ENCODE measurements around the gene SAP30BP. TPM values are rescaled to one million over a fixed set of nuclear protein-coding genes. Genes with fewer than 3 reads are reported as not detected.

SAP30BP gene
- total and polyA plus RNA-seq, 2 of the 8 experiments (the other 6 are each of a cell fraction or from before 2014, with no cell fraction given): 63.3 to 79.9 TPM

DNA sequence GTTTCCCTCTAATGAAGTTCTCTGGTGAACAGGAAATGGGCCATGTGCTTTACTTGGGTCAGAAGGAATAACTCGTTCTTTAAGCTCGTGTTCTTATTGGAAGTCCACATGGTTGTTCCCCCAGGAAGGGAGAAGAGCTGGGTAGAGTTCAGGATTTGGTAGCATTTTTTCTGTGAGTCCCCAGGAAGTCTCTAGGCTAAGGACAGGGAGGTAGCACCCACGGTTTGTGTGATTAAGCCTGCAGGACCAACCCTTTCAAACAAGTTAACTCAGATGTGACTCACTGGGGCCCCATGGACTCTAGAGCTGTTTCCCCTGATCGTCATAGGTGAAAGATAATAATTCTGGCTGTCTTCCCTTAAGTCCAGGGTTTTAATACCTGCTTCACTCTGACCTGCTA, 16.4 kb downstream of the SAP30BP start:
- peaks cover 2 to 75% of the 10 kb centered on the region in 2 experiments; a peak in 3 of 4 replicates for H3K79me2 ChIP-seq (ENCODE audit: control insufficient read depth in 1 of 2, insufficient read depth in 2 of 2, low read length in 2 of 2)
- no peaks in the 10 kb centered on the region for H3K9me3 ChIP-seq (ENCODE audit: insufficient read depth in 2 of 2, low read depth in 1 of 2, low read length in 1 of 2)
- H4K8ac ChIP-seq (ENCODE audit: extremely low read depth, insufficient read depth, low read length): no peak overlapping the region
- H2BK12ac ChIP-seq (ENCODE audit: low read depth, low read length): no peak overlapping the region
- ChIA-PET CTCF (ENCODE audit: partially characterized antibody) (interaction anchor here (0.6 to 4.9 kb wide), 19 partner anchors 8 to 164 kb away, joined by 3 to 40 read pairs (median 4); partner anchors contain the start of genes ITGB4 and SMIM5), POLR2A (ENCODE audit: partially characterized antibody) (interaction anchor here (0.6 to 5.0 kb wide), 6 partner anchors 9 to 120 kb away, joined by 3 to 26 read pairs (median 6); no protein-coding TSS in a partner anchor)
- no peak overlapping the region for H2BK5ac ChIP-seq (ENCODE audit: low read depth, low read length)
- no peak overlapping the region for H2BK120ac ChIP-seq (replicated peaks; ENCODE audit: low read depth, low read length)
- H3K14ac ChIP-seq (ENCODE audit: insufficient read length): no peak overlapping the region
- no peak overlapping the region for H3K4me2 ChIP-seq (ENCODE audit: insufficient read depth in 1 of 2, low read depth in 2 of 2, low read length in 2 of 2)
- no peak overlapping the region for H3K23ac ChIP-seq (ENCODE audit: insufficient read length)
- H4K91ac ChIP-seq (replicated peaks; ENCODE audit: insufficient read length, low read length): no peak overlapping the region
- H3K36me3 ChIP-seq (ENCODE audit: control insufficient read depth in 2 of 4, insufficient read depth in 4 of 4, low read length in 3 of 4): peaks cover 0 to 10% (median under 1%) of the 10 kb centered on the region in 4 experiments; a peak in 3 of 8 replicates
- H3K56ac ChIP-seq (replicated peaks; ENCODE audit: insufficient read length, low read depth, low read length): no peak overlapping the region
- H2AK5ac ChIP-seq (ENCODE audit: low read depth, low read length): no peak overlapping the region
- peaks cover 21% of the 10 kb centered on the region for H3K79me1 ChIP-seq (ENCODE audit: low read depth, low read length)
- H3K18ac ChIP-seq (ENCODE audit: extremely low read depth, low read length): no peak overlapping the region
- DNase-seq (ENCODE audit: low read depth in 1 of 2, low spot score in 2 of 2) (no peak), FAIRE-seq (no peak)
- no peaks in the 10 kb centered on the region for H3K27me3 ChIP-seq (replicated peaks in 1 of 4; ENCODE audit: control insufficient read depth in 3 of 4, extremely low read depth in 1 of 4, insufficient read depth in 3 of 4, low read length in 3 of 4)
- H4K20me1 ChIP-seq (replicated peaks in 1 of 2; ENCODE audit: control insufficient read depth in 1 of 2, insufficient read depth in 2 of 2, low read length in 2 of 2): peaks cover 9 to 11% of the 10 kb centered on the region in 2 experiments
- peaks cover 2% of the 10 kb centered on the region; the same call in 1 of the 2 replicates for H3K23me2 ChIP-seq (ENCODE audit: low read depth, low read length)
- no peak overlapping the region for H2BK15ac ChIP-seq (ENCODE audit: low read length)
- H3K27ac ChIP-seq (ENCODE audit: low read depth, low read length): no peak overlapping the region
- no peaks in the 10 kb centered on the region for H3K4me1 ChIP-seq (replicated peaks in 1 of 4; ENCODE audit: control insufficient read depth in 3 of 4, insufficient read depth in 4 of 4, low read length in 3 of 4)
- no peak overlapping the region for H3K9ac ChIP-seq (replicated peaks in 1 of 4; ENCODE audit: extremely low read depth in 1 of 4, low read depth in 3 of 4, low read length in 3 of 4)
- 81% methylated on average over 4 of the region's 4 CpGs; no CpG with 5 or more reads in 1 of the 2 experiments for WGBS, 2 experiments (ENCODE audit: extremely low coverage in 1 of 2, insufficient coverage in 1 of 2, insufficient read length in 1 of 2, insufficient replicate concordance in 2 of 2, low coverage in 1 of 2, low lambda C conversion rate in 2 of 2, missing lambda C conversion rate in 1 of 2)
- no peak overlapping the region for H2BK20ac ChIP-seq (ENCODE audit: low read length)
- H4K5ac ChIP-seq (ENCODE audit: insufficient read length, low read depth, low read length): no peak overlapping the region
- H2AFZ ChIP-seq (ENCODE audit: low read length): no peak overlapping the region
- H3K4ac ChIP-seq (replicated peaks; ENCODE audit: insufficient read length, low read depth, low read length): no peak overlapping the region
- H3K4me3 ChIP-seq (ENCODE audit: extremely low read depth in 1 of 4, insufficient read depth in 2 of 4, low read depth in 3 of 4, low read length in 4 of 4): no peak overlapping the region
- no peak for TF ChIP-seq CBX5 (IDR thresholded peaks at IDR 0.05; ENCODE audit: low read depth, low read length)
- TF ChIP-seq SP4 (IDR thresholded peaks at IDR 0.05; ENCODE audit: low read length): no peak
- TF ChIP-seq KDM4A (IDR thresholded peaks at IDR 0.05; ENCODE audit: low read depth, low read length, severe bottlenecking): no peak
- no peak for TF ChIP-seq POLR2AphosphoS5 (IDR thresholded peaks at IDR 0.05; ENCODE audit: low read depth, low read length)
- no peak for TF ChIP-seq RNF2 (IDR thresholded peaks at IDR 0.05; ENCODE audit: borderline replicate concordance, low read depth, low read length, missing control alignments, poor library complexity, severe bottlenecking)
- TF ChIP-seq TBP (IDR thresholded peaks at IDR 0.05; ENCODE audit: low read depth, low read length): no peak
- TF ChIP-seq CEBPB (IDR thresholded peaks at IDR 0.05; ENCODE audit: low read depth, low read length): no peak
- no peak for TF ChIP-seq POLR2A (IDR thresholded peaks at IDR 0.05; ENCODE audit: control extremely low read depth in 1 of 2, low read depth in 2 of 2, low read length in 2 of 2)
- TF ChIP-seq POU5F1 (IDR thresholded peaks at IDR 0.05; ENCODE audit: low read depth, low read length): no peak
- TF ChIP-seq PHF8 (conservative IDR thresholded peaks at IDR 0.05; ENCODE audit: low read depth, low read length): no peak
- TF ChIP-seq HDAC2 (IDR thresholded peaks at IDR 0.05; ENCODE audit: borderline replicate concordance in 1 of 2, low read depth in 2 of 2, low read length in 2 of 2): no peak
- TF ChIP-seq BRCA1 (IDR thresholded peaks at IDR 0.05; ENCODE audit: low read depth, low read length): no peak

Measured in H1 (cell line).